ENCODE results near the gene CDC14A.

DNA sequence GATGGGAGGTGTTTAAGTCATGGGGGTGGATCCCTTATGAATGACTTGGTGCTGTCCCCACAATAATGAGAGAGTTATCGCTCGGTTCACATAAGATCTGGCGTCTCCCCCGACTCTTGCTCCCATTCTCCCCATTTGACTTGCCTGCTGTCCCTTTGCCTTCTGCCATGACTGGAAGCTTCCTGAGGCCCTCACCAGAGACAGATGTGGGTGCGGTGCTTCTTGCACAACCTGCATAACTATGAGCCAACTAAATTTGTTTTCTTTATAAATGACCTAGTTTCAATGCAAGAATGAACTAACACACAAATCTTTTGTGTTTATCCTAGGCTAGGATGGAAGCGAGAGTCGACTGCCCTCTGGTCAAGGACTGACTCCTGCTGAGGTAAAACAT lies 31.2 kb upstream of the CDC14A start:
- TF ChIP-seq POLR2AphosphoS5 (IDR thresholded peaks at IDR 0.05): no peak
- TF ChIP-seq, protein P1, sequence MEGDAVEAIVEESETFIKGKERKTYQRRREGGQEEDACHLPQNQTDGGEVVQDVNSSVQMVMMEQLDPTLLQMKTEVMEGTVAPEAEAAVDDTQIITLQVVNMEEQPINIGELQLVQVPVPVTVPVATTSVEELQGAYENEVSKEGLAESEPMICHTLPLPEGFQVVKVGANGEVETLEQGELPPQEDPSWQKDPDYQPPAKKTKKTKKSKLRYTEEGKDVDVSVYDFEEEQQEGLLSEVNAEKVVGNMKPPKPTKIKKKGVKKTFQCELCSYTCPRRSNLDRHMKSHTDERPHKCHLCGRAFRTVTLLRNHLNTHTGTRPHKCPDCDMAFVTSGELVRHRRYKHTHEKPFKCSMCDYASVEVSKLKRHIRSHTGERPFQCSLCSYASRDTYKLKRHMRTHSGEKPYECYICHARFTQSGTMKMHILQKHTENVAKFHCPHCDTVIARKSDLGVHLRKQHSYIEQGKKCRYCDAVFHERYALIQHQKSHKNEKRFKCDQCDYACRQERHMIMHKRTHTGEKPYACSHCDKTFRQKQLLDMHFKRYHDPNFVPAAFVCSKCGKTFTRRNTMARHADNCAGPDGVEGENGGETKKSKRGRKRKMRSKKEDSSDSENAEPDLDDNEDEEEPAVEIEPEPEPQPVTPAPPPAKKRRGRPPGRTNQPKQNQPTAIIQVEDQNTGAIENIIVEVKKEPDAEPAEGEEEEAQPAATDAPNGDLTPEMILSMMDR (IDR thresholded peaks at IDR 0.05 in 8 of 11, conservative IDR thresholded peaks at IDR 0.05 in 3 of 11): no peak
- TF ChIP-seq POLR2A (IDR thresholded peaks at IDR 0.05): no peak
